Spleen (tissue), 7 donors: Measurements from ENCODE around the gene FOXP1.

Experiments used
- POLR2A ChIP-seq, 3 donors: fragments of 450-650 bp; IDR thresholded peaks; one replicate each; pipeline ENCODE4 v1.5.1; 2017; ENCODE audit warnings: antibody characterized with exemption in 3 of 3, mild to moderate bottlenecking in 1 of 3
- POLR2AphosphoS5 ChIP-seq, 3 donors: sonication (generic); formaldehyde crosslinking; IDR thresholded peaks; one replicate each; pipeline ENCODE4 v1.5.1; 2017; ENCODE audit warnings: antibody characterized with exemption in 3 of 3
- TF ChIP-seq, protein P1 (sequence below), 11 experiments: fragments of 200-600 bp in 7 of 11; fragments of 450-650 bp in 4 of 11; sonication (generic) in 4 of 11; IDR thresholded peaks in 8 of 11; conservative IDR thresholded peaks in 3 of 11; 1 replicate in 7 of 11; 2 replicates in 4 of 11; pipeline versions ENCODE4 v1.4.0 to v1.8.0; 2016 to 2021; ENCODE audit warnings: antibody characterized with exemption in 11 of 11, inconsistent platforms in 4 of 11, mild to moderate bottlenecking in 1 of 11
- donor health status: DM: no; HTN: no; CAD: no; lungs with moderate emphysema.
- donor health status: DM: no; HTN: no; CAD: no.
- donor health status: DM: no; HTN: no; CAD: no.

DNA sequence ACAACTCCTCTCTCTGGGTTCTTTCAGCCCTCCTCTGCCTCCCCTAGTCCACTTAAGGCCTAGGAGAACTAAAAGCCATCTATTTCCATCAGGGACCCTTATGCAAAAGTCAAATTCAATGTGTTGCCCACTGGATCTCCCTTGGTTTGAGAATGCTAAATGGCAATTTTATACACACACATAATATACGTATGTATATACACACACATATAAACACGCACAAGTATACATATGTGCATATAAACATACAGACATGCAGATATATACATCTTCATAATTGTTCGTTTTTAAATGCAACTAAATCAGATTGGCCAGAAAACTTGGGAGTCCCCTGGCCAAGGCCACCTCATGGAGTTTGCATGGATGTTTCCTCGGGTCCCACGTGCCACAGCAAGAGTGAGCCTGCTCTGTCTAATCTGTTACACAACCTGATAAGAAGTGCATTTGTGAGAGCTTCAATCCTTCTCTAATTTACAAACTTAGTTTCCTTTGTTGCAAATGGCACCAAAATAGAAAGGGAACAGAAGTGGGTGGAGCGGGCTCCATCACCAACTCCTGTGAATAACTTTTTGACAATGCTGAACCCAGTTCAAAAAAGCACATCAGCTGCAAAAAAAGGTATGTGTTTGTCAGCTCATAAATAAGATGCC lies 84.2 kb downstream of the FOXP1 start:
- TF ChIP-seq, protein P1, sequence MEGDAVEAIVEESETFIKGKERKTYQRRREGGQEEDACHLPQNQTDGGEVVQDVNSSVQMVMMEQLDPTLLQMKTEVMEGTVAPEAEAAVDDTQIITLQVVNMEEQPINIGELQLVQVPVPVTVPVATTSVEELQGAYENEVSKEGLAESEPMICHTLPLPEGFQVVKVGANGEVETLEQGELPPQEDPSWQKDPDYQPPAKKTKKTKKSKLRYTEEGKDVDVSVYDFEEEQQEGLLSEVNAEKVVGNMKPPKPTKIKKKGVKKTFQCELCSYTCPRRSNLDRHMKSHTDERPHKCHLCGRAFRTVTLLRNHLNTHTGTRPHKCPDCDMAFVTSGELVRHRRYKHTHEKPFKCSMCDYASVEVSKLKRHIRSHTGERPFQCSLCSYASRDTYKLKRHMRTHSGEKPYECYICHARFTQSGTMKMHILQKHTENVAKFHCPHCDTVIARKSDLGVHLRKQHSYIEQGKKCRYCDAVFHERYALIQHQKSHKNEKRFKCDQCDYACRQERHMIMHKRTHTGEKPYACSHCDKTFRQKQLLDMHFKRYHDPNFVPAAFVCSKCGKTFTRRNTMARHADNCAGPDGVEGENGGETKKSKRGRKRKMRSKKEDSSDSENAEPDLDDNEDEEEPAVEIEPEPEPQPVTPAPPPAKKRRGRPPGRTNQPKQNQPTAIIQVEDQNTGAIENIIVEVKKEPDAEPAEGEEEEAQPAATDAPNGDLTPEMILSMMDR (IDR thresholded peaks at IDR 0.05 in 8 of 11, conservative IDR thresholded peaks at IDR 0.05 in 3 of 11), result no peak
- no peak for TF ChIP-seq POLR2A (IDR thresholded peaks at IDR 0.05)
- TF ChIP-seq POLR2AphosphoS5 (IDR thresholded peaks at IDR 0.05), result no peak
